Panc1 (cell line): ENCODE results near the gene TNNI3K.

Experiments
- CTCF ChIP-seq: fragments of 450-650 bp; IDR thresholded peaks from 2 replicates; pipeline ENCODE4 v1.5.1; 2017; ENCODE audit warnings: mild to moderate bottlenecking
- SIN3A ChIP-seq: IDR thresholded peaks from 2 replicates; pipeline ENCODE4 v1.6.1; 2012; ENCODE audit warnings: low read depth, mild to moderate bottlenecking, low read length, moderate library complexity, borderline replicate concordance; ENCODE audit not compliant: insufficient read depth

- TF ChIP-seq CTCF (no peak), SIN3A (no peak)
These were observed 1.3 kb downstream of the TNNI3K start for GRCh38 chr1:74236440-74236839.
